C4-2B (cell line): ENCODE measurements around the gene KCNQ1OT1.

ENCODE experiments used
- CTCF ChIP-seq: fragments of 450-650 bp; conservative IDR thresholded peaks from 2 replicates; pipeline ENCODE4 v1.5.1; 2017; ENCODE audit warnings: mild to moderate bottlenecking
- ZFX ChIP-seq: fragments of 450-650 bp; IDR thresholded peaks from 2 replicates; pipeline ENCODE4 v1.6.1; 2017

GRCh38 chr11:2630679-2631078, 69.1 kb downstream of the KCNQ1OT1 start:
- no peak for TF ChIP-seq CTCF
- TF ChIP-seq ZFX, result no peak
